HG02798 (cell line): ENCODE measurements around the gene CHRM4.

Experiments used
- ATAC-seq: cut with Tn5 transposase; IDR thresholded peaks from one replicate; pipeline ENCODE4 v1.9.1; 2021; ENCODE audit warnings: mild to moderate bottlenecking; ENCODE audit not compliant: unreplicated experiment, poor library complexity

Gene CHRM4

GRCh38 chr11:46351606-46352005, 40.0 kb downstream of the CHRM4 start:
- no peak for ATAC-seq

GRCh38 chr11:46351148-46351547, 40.4 kb downstream of the CHRM4 start:
- ATAC-seq, result no peak

- ATAC-seq, result no peak
Measured at GRCh38 chr11:46350695-46351094, 40.9 kb downstream of the CHRM4 start.

GRCh38 chr11:46348566-46349401, 42.8 kb downstream of the CHRM4 start:
- ATAC-seq, result no peak

GRCh38 chr11:46347637-46348311, 43.8 kb downstream of the CHRM4 start:
- no peak for ATAC-seq

GRCh38 chr11:46346886-46347636, 44.5 kb downstream of the CHRM4 start, which contains the start of gene DGKZ:
DGKZ (plus strand) TSS chr11:46347463; CDS start chr11:46347660, 197 bp downstream.
- peak; percentile 81 for ATAC-seq

- no peak for ATAC-seq
Measured at GRCh38 chr11:46345881-46346484, 45.6 kb downstream of the CHRM4 start.

GRCh38 chr11:46345131-46345597, 46.4 kb downstream of the CHRM4 start:
- ATAC-seq, result no peak

GRCh38 chr11:46343520-46343919, 48.1 kb downstream of the CHRM4 start:
- no peak for ATAC-seq

GRCh38 chr11:46342239-46342638, 49.3 kb downstream of the CHRM4 start:
- no peak for ATAC-seq

GRCh38 chr11:46341454-46341853, 50.1 kb downstream of the CHRM4 start:
- ATAC-seq, result no peak

- no peak for ATAC-seq
Measured at GRCh38 chr11:46339816-46340215, 51.8 kb downstream of the CHRM4 start.

- ATAC-seq, result no peak
Measured at GRCh38 chr11:46338988-46339666, 52.4 kb downstream of the CHRM4 start.

- no peak for ATAC-seq
Measured at GRCh38 chr11:46338636-46338987, 53.0 kb downstream of the CHRM4 start.

GRCh38 chr11:46337626-46338345, 53.8 kb downstream of the CHRM4 start:
- ATAC-seq, result no peak

- ATAC-seq, result no peak
Measured at GRCh38 chr11:46336563-46337180, 54.9 kb downstream of the CHRM4 start.

- ATAC-seq, result no peak
Measured at GRCh38 chr11:46335890-46336562, 55.5 kb downstream of the CHRM4 start.

- ATAC-seq, result no peak
Measured at GRCh38 chr11:46335271-46335670, 56.3 kb downstream of the CHRM4 start.
